ENCODE results near the gene CARS1. TPM values are rescaled to one million over a fixed set of nuclear protein-coding genes. Genes with fewer than 3 reads are reported as not detected.

The CARS1 gene
- polyA plus RNA-seq, 3 donors: 30.9 to 46.8 (median 35.7) TPM

- no peak overlapping the region for H3K9ac ChIP-seq (ENCODE audit: insufficient read depth, low read length, poor library complexity, severe bottlenecking)
- H3K9me3 Mint-ChIP-seq: peaks cover 0 to 4% (median 0%) of the 10 kb centered on the region in 7 donors
- no peak for DNase-seq
- peaks cover 8% of the 10 kb centered on the region for H4K20me1 ChIP-seq (ENCODE audit: insufficient read depth, low read length)
- intact Hi-C loops (cut with micrococcal nuclease): no loop called here
- H3K36me3 ChIP-seq (replicated peaks in 1 of 2; ENCODE audit: control insufficient read depth in 1 of 2, insufficient read depth in 2 of 2, low read length in 2 of 2): peaks cover 63 to 97% of the 10 kb centered on the region in 2 donors
- peaks cover 16% of the 10 kb centered on the region for H3K4me1 Mint-ChIP-seq
- TF ChIP-seq, protein P1, sequence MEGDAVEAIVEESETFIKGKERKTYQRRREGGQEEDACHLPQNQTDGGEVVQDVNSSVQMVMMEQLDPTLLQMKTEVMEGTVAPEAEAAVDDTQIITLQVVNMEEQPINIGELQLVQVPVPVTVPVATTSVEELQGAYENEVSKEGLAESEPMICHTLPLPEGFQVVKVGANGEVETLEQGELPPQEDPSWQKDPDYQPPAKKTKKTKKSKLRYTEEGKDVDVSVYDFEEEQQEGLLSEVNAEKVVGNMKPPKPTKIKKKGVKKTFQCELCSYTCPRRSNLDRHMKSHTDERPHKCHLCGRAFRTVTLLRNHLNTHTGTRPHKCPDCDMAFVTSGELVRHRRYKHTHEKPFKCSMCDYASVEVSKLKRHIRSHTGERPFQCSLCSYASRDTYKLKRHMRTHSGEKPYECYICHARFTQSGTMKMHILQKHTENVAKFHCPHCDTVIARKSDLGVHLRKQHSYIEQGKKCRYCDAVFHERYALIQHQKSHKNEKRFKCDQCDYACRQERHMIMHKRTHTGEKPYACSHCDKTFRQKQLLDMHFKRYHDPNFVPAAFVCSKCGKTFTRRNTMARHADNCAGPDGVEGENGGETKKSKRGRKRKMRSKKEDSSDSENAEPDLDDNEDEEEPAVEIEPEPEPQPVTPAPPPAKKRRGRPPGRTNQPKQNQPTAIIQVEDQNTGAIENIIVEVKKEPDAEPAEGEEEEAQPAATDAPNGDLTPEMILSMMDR (IDR thresholded peaks at IDR 0.05): no peak
- H2AFZ ChIP-seq (ENCODE audit: insufficient read depth, low read depth, low read length, poor library complexity, severe bottlenecking): no peak overlapping the region
- no peak overlapping the region for H3K4me3 ChIP-seq (replicated peaks in 1 of 3; ENCODE audit: low read depth in 2 of 3, low read length in 3 of 3)
- H3K27ac Mint-ChIP-seq: peak overlapping the region in 1 of 7 donors; percentile 38
- H3K4me1 ChIP-seq (ENCODE audit: control insufficient read depth in 1 of 2, insufficient read depth in 2 of 2, low read length in 2 of 2): peaks cover 12% of the 10 kb centered on the region in 2 donors
- no peak overlapping the region for H3K4me2 ChIP-seq (replicated peaks; ENCODE audit: extremely low read depth, low read length, poor library complexity, severe bottlenecking)
- no peak overlapping the region for H3K4me3 Mint-ChIP-seq
- H3K27me3 ChIP-seq (ENCODE audit: control insufficient read depth in 2 of 2, insufficient read depth in 2 of 2, low read length in 2 of 2): no peaks in the 10 kb centered on the region
- no peak overlapping the region for H3K27ac ChIP-seq (ENCODE audit: low read depth in 1 of 2, low read length in 2 of 2)
- H3K27me3 Mint-ChIP-seq (ENCODE audit: low read depth in 3 of 3): no peaks in the 10 kb centered on the region
- no peaks in the 10 kb centered on the region for H3K9me3 ChIP-seq (replicated peaks in 1 of 2; ENCODE audit: control insufficient read depth in 1 of 2, insufficient read depth in 1 of 2, low read length in 2 of 2)
- no peaks in the 10 kb centered on the region for H3K79me2 ChIP-seq (ENCODE audit: insufficient read depth, low read length)
- 93% methylated on average over 15 of the region's 21 CpGs for WGBS (ENCODE audit: insufficient coverage)
- H3K36me3 Mint-ChIP-seq: peaks cover 80 to 100% of the 10 kb centered on the region in 2 donors
These were observed 50.5 kb downstream of the CARS1 start for GRCh38 chr11:3006505-3007260.

DNA sequence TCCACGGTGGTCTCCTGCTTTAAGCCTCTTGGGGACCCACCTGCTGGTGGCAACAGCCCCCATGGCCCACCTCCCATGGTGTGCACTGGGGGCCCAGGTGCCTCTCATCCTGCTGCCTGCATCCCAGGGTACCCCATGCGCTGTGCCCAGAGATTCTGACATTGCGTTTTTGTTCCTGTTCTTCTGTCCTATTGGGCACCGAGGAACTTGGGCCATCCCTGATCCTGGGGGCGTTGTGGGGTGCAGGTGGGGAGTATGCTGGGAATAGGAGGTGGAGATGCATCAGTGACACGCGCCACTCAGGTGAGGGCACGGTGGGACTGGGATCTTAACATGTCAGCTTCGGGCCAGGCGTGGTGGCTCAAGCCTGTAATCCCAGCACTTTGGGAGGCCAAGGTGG, 52.7 kb downstream of the CARS1 start:
- no peak overlapping the region for H3K4me2 ChIP-seq (replicated peaks; ENCODE audit: extremely low read depth, low read length, poor library complexity, severe bottlenecking)
- no peak overlapping the region for H3K4me3 ChIP-seq (replicated peaks in 1 of 3; ENCODE audit: low read depth in 2 of 3, low read length in 3 of 3)
- peaks cover 8% of the 10 kb centered on the region for H4K20me1 ChIP-seq (ENCODE audit: insufficient read depth, low read length)
- Mint-ChIP-seq H3K4me1 (peaks cover 16% of the 10 kb centered on the region), H3K27me3 (ENCODE audit: low read depth in 3 of 3) (no peaks in the 10 kb centered on the region), H3K27ac (peak overlapping the region in 1 of 7 donors; percentile 66), H3K9me3 (peaks cover 0 to 4% (median 0%) of the 10 kb centered on the region in 7 donors), H3K36me3 (peaks cover 80 to 99% of the 10 kb centered on the region in 2 donors), H3K4me3 (no peak overlapping the region)
- H2AFZ ChIP-seq (ENCODE audit: insufficient read depth, low read depth, low read length, poor library complexity, severe bottlenecking): no peak overlapping the region
- no peaks in the 10 kb centered on the region for H3K79me2 ChIP-seq (ENCODE audit: insufficient read depth, low read length)
- H3K36me3 ChIP-seq (replicated peaks in 1 of 2; ENCODE audit: control insufficient read depth in 1 of 2, insufficient read depth in 2 of 2, low read length in 2 of 2): peaks cover 61 to 96% of the 10 kb centered on the region in 2 donors
- H3K27ac ChIP-seq (ENCODE audit: low read depth in 1 of 2, low read length in 2 of 2): no peak overlapping the region
- TF ChIP-seq, protein P1 (IDR thresholded peaks at IDR 0.05): no peak
- intact Hi-C loops (cut with micrococcal nuclease): no loop called here
- no peaks in the 10 kb centered on the region for H3K27me3 ChIP-seq (ENCODE audit: control insufficient read depth in 2 of 2, insufficient read depth in 2 of 2, low read length in 2 of 2)
- DNase-seq: no peak
- H3K9me3 ChIP-seq (replicated peaks in 1 of 2; ENCODE audit: control insufficient read depth in 1 of 2, insufficient read depth in 1 of 2, low read length in 2 of 2): no peaks in the 10 kb centered on the region
- WGBS (ENCODE audit: insufficient coverage): 95% methylated on average over 4 of the region's 10 CpGs
- peaks cover 12% of the 10 kb centered on the region in 2 donors for H3K4me1 ChIP-seq (ENCODE audit: control insufficient read depth in 1 of 2, insufficient read depth in 2 of 2, low read length in 2 of 2)
- no peak overlapping the region for H3K9ac ChIP-seq (ENCODE audit: insufficient read depth, low read length, poor library complexity, severe bottlenecking)

Data from CD14-positive monocyte (primary cell).